H9 (cell line): Measurements from ENCODE around the gene ZNF618. TPM values are rescaled to one million over a fixed set of nuclear protein-coding genes. Genes with fewer than 3 reads are reported as not detected.

ENCODE experiments used
- DNase-seq: peaks from one replicate; pipeline ENCODE4 v3.0.0-alpha.2; 2017
- H2AFZ ChIP-seq: one replicate; pipeline ENCODE4 v1.6.1; 2013; ENCODE audit warnings: mild to moderate bottlenecking, low read length, control low read depth, moderate library complexity
- H2AK5ac ChIP-seq: 2 replicates; pipeline ENCODE4 v1.6.1; 2013; ENCODE audit warnings: low read length, control low read depth, mixed read lengths; ENCODE audit not compliant: insufficient read length
- H2BK120ac ChIP-seq: one replicate; pipeline ENCODE4 v1.6.1; 2013; ENCODE audit warnings: low read depth, mild to moderate bottlenecking, low read length, control low read depth, inconsistent platforms; ENCODE audit not compliant: poor library complexity, severe bottlenecking
- H2BK12ac ChIP-seq: 2 replicates; pipeline ENCODE4 v1.6.1; 2013; ENCODE audit warnings: low read length, control low read depth, mixed read lengths, low read depth; ENCODE audit not compliant: insufficient read length
- H2BK15ac ChIP-seq: 2 replicates; pipeline ENCODE4 v1.6.1; 2013; ENCODE audit warnings: low read depth, low read length, control low read depth
- H2BK20ac ChIP-seq: one replicate; pipeline ENCODE4 v1.6.1; 2013; ENCODE audit warnings: low read depth, mild to moderate bottlenecking, low read length, control low read depth, inconsistent platforms; ENCODE audit not compliant: poor library complexity, severe bottlenecking
- H2BK5ac ChIP-seq: 2 replicates; pipeline ENCODE4 v1.6.1; 2013; ENCODE audit warnings: low read length, control low read depth, mixed read lengths; ENCODE audit not compliant: insufficient read length
- H3K14ac ChIP-seq: 2 replicates; pipeline ENCODE4 v1.6.1; 2013; ENCODE audit warnings: low read length, control low read depth; ENCODE audit not compliant: insufficient read depth
- H3K18ac ChIP-seq: 2 replicates; pipeline ENCODE4 v1.6.1; 2013; ENCODE audit warnings: low read depth, mild to moderate bottlenecking, mixed read lengths, low read length, control low read depth; ENCODE audit not compliant: insufficient read length
- H3K23ac ChIP-seq: 2 replicates; pipeline ENCODE4 v1.6.1; 2013; ENCODE audit warnings: low read length, control low read depth, mixed read lengths, low read depth; ENCODE audit not compliant: insufficient read length
- H3K23me2 ChIP-seq: 2 replicates; pipeline ENCODE4 v1.6.1; 2013; ENCODE audit warnings: low read depth, mild to moderate bottlenecking, mixed read lengths, low read length, control low read depth; ENCODE audit not compliant: insufficient read length, poor library complexity, severe bottlenecking
- H3K27ac ChIP-seq: 2 replicates; pipeline ENCODE4 v1.5.1; 2013; ENCODE audit warnings: low read length, control low read depth, mixed read lengths, low read depth; ENCODE audit not compliant: insufficient read length
- H3K27me3 ChIP-seq: 2 replicates; pipeline ENCODE4 v1.6.1; 2013; ENCODE audit warnings: low read length, control low read depth, inconsistent platforms; ENCODE audit not compliant: insufficient read depth
- H3K4ac ChIP-seq: 2 replicates; pipeline ENCODE4 v1.6.1; 2013; ENCODE audit warnings: low read depth, mild to moderate bottlenecking, control low read depth, inconsistent platforms, low read length, moderate library complexity
- H3K4me1 ChIP-seq: 2 replicates; pipeline ENCODE4 v1.6.1; 2013; ENCODE audit warnings: low read length, control low read depth, inconsistent platforms; ENCODE audit not compliant: insufficient read depth
- H3K4me2 ChIP-seq: 2 replicates; pipeline ENCODE4 v1.6.1; 2013; ENCODE audit warnings: low read length, control low read depth, mixed read lengths; ENCODE audit not compliant: insufficient read length, insufficient read depth
- H3K56ac ChIP-seq: 2 replicates; pipeline ENCODE4 v1.6.1; 2013; ENCODE audit warnings: low read depth, mild to moderate bottlenecking, mixed read lengths, low read length, control low read depth; ENCODE audit not compliant: insufficient read length
- H3K79me1 ChIP-seq: 2 replicates; pipeline ENCODE4 v1.6.1; 2013; ENCODE audit warnings: low read depth, mild to moderate bottlenecking, moderate library complexity, low read length, control low read depth, inconsistent platforms; ENCODE audit not compliant: insufficient read depth, poor library complexity, severe bottlenecking
- H3K79me2 ChIP-seq: 2 replicates; pipeline ENCODE4 v1.6.1; 2013; ENCODE audit warnings: low read length, control low read depth, inconsistent platforms; ENCODE audit not compliant: insufficient read depth
- H3K9ac ChIP-seq: 2 replicates; pipeline ENCODE4 v1.6.1; 2013; ENCODE audit warnings: low read length, control low read depth, mixed read lengths; ENCODE audit not compliant: insufficient read length; ENCODE audit errors: extremely low read depth
- H3K9me3 ChIP-seq: one replicate; pipeline ENCODE4 v1.6.1; 2013; ENCODE audit warnings: low read depth, low read length, inconsistent platforms; ENCODE audit not compliant: control insufficient read depth
- H3T11ph ChIP-seq: one replicate; pipeline ENCODE4 v1.6.1; 2013; ENCODE audit warnings: mild to moderate bottlenecking, low read length, control low read depth, inconsistent platforms
- H4K20me1 ChIP-seq: one replicate; pipeline ENCODE4 v1.6.1; 2013; ENCODE audit not compliant: control insufficient read depth, insufficient read length, insufficient read depth
- H4K5ac ChIP-seq: 2 replicates; pipeline ENCODE4 v1.6.1; 2013; ENCODE audit warnings: low read depth, mild to moderate bottlenecking, mixed read lengths, low read length, control low read depth; ENCODE audit not compliant: insufficient read length
- H4K8ac ChIP-seq: replicated peaks from 2 replicates; pipeline ENCODE4 v1.6.1; 2013; ENCODE audit warnings: low read length, control low read depth, mixed read lengths, low read depth; ENCODE audit not compliant: insufficient read length
- H4K91ac ChIP-seq: 2 replicates; pipeline ENCODE4 v1.6.1; 2013; ENCODE audit warnings: low read depth, mild to moderate bottlenecking, moderate library complexity, mixed read lengths, low read length, control low read depth; ENCODE audit not compliant: insufficient read length
- H3K27ac Mint-ChIP-seq, 3 experiments: 2 replicates in 2 of 3; 3 replicates in 1 of 3; pipeline ENCODE4 v1.8.0; 2020 to 2021; ENCODE audit warnings: mixed read lengths in 3 of 3, mild to moderate bottlenecking in 1 of 3, moderate library complexity in 1 of 3
- H3K27me3 Mint-ChIP-seq: 2 replicates; pipeline ENCODE4 v1.8.0; 2021; ENCODE audit warnings: low read depth, mild to moderate bottlenecking, moderate library complexity, mixed read lengths
- H3K36me3 Mint-ChIP-seq, 3 experiments: 2 replicates in 2 of 3; 3 replicates in 1 of 3; pipeline ENCODE4 v1.8.0; 2020 to 2021; ENCODE audit warnings: low read depth in 3 of 3, mixed read lengths in 3 of 3; ENCODE audit not compliant: insufficient read depth in 1 of 3
- H3K4me1 Mint-ChIP-seq, 2 experiments: 2 replicates each; pipeline ENCODE4 v1.8.0; 2020; ENCODE audit warnings: mixed read lengths in 2 of 2
- H3K4me3 Mint-ChIP-seq, 2 experiments: 2 replicates in 1 of 2; 3 replicates in 1 of 2; pipeline ENCODE4 v1.8.0; 2020 to 2021; ENCODE audit warnings: mild to moderate bottlenecking in 2 of 2, mixed read lengths in 2 of 2, moderate library complexity in 1 of 2
- H3K9me3 Mint-ChIP-seq, 2 experiments: 2 replicates in 1 of 2; 3 replicates in 1 of 2; pipeline ENCODE4 v1.8.0; 2020; ENCODE audit warnings: mild to moderate bottlenecking in 2 of 2, mixed read lengths in 2 of 2, moderate library complexity in 1 of 2
- CTCF ChIP-seq: fragments of 200-600 bp; sonication (generic); conservative IDR thresholded peaks from 3 replicates; pipeline ENCODE4 v1.8.0; 2021; ENCODE audit warnings: antibody characterized with exemption, mild to moderate bottlenecking
- WGBS: extraction: QIAGEN DNeasy Blood & Tissue Kit; methylation state at CpG from one replicate; pipeline ENCODE4 v1.1.7; 2013; ENCODE audit warnings: missing lambda C conversion rate, low lambda C conversion rate, mixed read lengths; ENCODE audit not compliant: insufficient read length; ENCODE audit errors: extremely low coverage; 5-methylcytosine and 5-hydroxymethylcytosine counted together
- total RNA-seq: library from RNA; stranded (reverse); gene quantifications from 2 replicates; pipeline ENCODE4 v1.2.1, GENCODE V29; 2021

Gene ZNF618
- total RNA-seq, 1 experiment from 2014 or later, result 13.6 TPM

GRCh38 chr9:113986931-113987330 is 110.8 kb downstream of the ZNF618 start:
- no CpG with 5 or more reads among the region's 1 CpG for WGBS
- Histone ChIP-seq H2BK20ac (no peak overlapping the region), H3K4ac (no peak overlapping the region), H3K9me3 (no peaks in the 10 kb centered on the region), H4K91ac (no peak overlapping the region), H2BK5ac (no peak overlapping the region), H3K18ac (no peak overlapping the region), H2AK5ac (no peak overlapping the region), H3K4me1 (no peaks in the 10 kb centered on the region), H3K14ac (no peak overlapping the region), H2BK120ac (no peak overlapping the region), H3K79me1 (no peaks in the 10 kb centered on the region), H3K79me2 (no peaks in the 10 kb centered on the region), H3K27ac (no peak overlapping the region), H4K5ac (no peak overlapping the region), H2BK12ac (no peak overlapping the region), H3K23ac (no peak overlapping the region), H4K8ac (no peak overlapping the region), H3K56ac (no peak overlapping the region), H3T11ph (no peak overlapping the region), H2BK15ac (no peak overlapping the region), H4K20me1 (no peaks in the 10 kb centered on the region), H3K9ac (no peak overlapping the region), H3K23me2 (no peaks in the 10 kb centered on the region), H3K27me3 (no peaks in the 10 kb centered on the region), H3K4me2 (no peak overlapping the region), H2AFZ (no peak overlapping the region)
- Mint-ChIP-seq H3K36me3 (peaks cover 4 to 22% (median 21%) of the 10 kb centered on the region in 3 experiments; a peak in 6 of 7 replicates), H3K9me3 (no peaks in the 10 kb centered on the region), H3K4me3 (no peak overlapping the region), H3K27me3 (no peaks in the 10 kb centered on the region), H3K4me1 (peaks cover 0 to 3% of the 10 kb centered on the region in 2 experiments; a peak in 1 of 4 replicates), H3K27ac (no peak overlapping the region; a peak in 1 of 7 replicates)
- DNase-seq, result no peak
- TF ChIP-seq CTCF, result no peak
